TTC549 (cell line): ENCODE results near the gene ISYNA1.

ENCODE experiments used
- FAIRE-seq: peaks from 2 replicates; lab custom pipeline; 2012; peaks lifted over from hg19 to GRCh38; lab: Jason Lieb, UNC

ISYNA1 gene

GRCh38 chr19:18467978-18468377 lies 30.0 kb upstream of the ISYNA1 start:
- FAIRE-seq, result no peak

- no peak for FAIRE-seq
These were observed 28.4 kb upstream of the ISYNA1 start for GRCh38 chr19:18466354-18466753.

GRCh38 chr19:18465964-18466339 lies 28.0 kb upstream of the ISYNA1 start:
- no peak for FAIRE-seq

GRCh38 chr19:18465214-18465963 lies 27.5 kb upstream of the ISYNA1 start:
- no peak for FAIRE-seq

GRCh38 chr19:18464646-18465045 lies 26.7 kb upstream of the ISYNA1 start:
- FAIRE-seq, result no peak

- FAIRE-seq, result no peak
These were observed 23.5 kb upstream of the ISYNA1 start for GRCh38 chr19:18461471-18461870.

- FAIRE-seq, result no peak
These were observed 23.0 kb upstream of the ISYNA1 start for GRCh38 chr19:18460900-18461299.

- no peak for FAIRE-seq
These were observed 19.8 kb upstream of the ISYNA1 start for GRCh38 chr19:18457483-18458331.

GRCh38 chr19:18456974-18457373 lies 19.0 kb upstream of the ISYNA1 start:
- FAIRE-seq, result no peak

GRCh38 chr19:18456279-18456678 lies 18.3 kb upstream of the ISYNA1 start:
- FAIRE-seq, result no peak

- no peak for FAIRE-seq
These were observed 15.5 kb upstream of the ISYNA1 start for GRCh38 chr19:18453269-18454024.

GRCh38 chr19:18452386-18452785 lies 14.5 kb upstream of the ISYNA1 start:
- no peak for FAIRE-seq

- no peak for FAIRE-seq
These were observed 13.3 kb upstream of the ISYNA1 start for GRCh38 chr19:18450931-18451836.

GRCh38 chr19:18450021-18450930 lies 12.3 kb upstream of the ISYNA1 start:
- no peak for FAIRE-seq

GRCh38 chr19:18449552-18449951 lies 11.6 kb upstream of the ISYNA1 start:
- no peak for FAIRE-seq

- FAIRE-seq, result no peak
These were observed 9.0 kb upstream of the ISYNA1 start for GRCh38 chr19:18446811-18447359.

GRCh38 chr19:18446145-18446810 lies 8.3 kb upstream of the ISYNA1 start:
- no peak for FAIRE-seq

GRCh38 chr19:18445262-18445948 lies 7.5 kb upstream of the ISYNA1 start:
- no peak for FAIRE-seq

GRCh38 chr19:18444513-18444912 lies 6.6 kb upstream of the ISYNA1 start:
- no peak for FAIRE-seq
